NCI-H1417 (cell line): Measurements from ENCODE around the gene PARN.
A peak's percentile ranks its signal among the peaks of the same experiment; 100 is the strongest.

Source experiments
- DNase-seq, 3 experiments: peaks; one replicate each; lab custom pipeline; 2025; lab: John Stamatoyannopoulos, UW

Gene PARN

DNA sequence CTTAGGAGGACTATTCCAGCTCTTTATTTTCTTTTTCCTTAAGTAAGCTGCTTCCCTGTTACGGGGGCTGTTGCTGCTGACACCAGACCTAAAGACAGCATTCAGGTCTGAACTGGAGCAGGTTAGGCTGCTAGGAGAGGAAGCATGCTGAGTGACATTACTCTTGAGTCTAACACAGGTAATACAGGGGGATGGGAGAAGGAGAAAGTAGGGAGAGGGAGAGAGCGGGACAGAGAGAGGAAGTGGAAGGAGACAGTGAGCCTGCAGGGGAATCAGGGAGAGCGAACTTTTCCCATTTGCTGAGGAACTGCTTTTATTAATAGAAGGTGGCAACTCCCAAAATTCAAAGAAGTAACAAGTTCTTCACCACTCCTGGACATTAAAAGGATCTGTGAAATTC lies 130.9 kb downstream of the PARN start:
- no peak for DNase-seq

GRCh38 chr16:14497245-14498082 lies 132.6 kb downstream of the PARN start:
- DNase-seq: peak in 2 of 3 experiments; percentile 14 to 64

DNA sequence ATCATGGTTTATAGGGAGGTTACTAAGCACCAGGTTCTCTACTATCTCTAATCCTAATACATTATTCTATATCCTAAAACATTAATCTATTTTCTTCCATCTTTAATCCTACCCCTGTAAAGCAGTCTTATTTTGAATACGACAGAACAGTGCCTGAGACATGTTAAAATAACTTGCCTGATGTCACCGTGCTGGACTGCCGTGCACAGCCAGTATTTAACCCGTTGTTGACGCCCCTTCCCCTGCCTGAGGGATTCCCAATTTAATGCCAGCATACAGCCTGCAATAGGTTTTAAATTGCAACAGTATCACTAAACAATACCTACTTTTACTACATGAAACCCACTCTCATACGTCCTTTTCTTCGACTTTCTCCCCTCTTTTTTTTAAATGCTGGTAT lies 133.3 kb downstream of the PARN start:
- DNase-seq: no peak

GRCh38 chr16:14496047-14496770 lies 133.9 kb downstream of the PARN start:
- no peak for DNase-seq

DNA sequence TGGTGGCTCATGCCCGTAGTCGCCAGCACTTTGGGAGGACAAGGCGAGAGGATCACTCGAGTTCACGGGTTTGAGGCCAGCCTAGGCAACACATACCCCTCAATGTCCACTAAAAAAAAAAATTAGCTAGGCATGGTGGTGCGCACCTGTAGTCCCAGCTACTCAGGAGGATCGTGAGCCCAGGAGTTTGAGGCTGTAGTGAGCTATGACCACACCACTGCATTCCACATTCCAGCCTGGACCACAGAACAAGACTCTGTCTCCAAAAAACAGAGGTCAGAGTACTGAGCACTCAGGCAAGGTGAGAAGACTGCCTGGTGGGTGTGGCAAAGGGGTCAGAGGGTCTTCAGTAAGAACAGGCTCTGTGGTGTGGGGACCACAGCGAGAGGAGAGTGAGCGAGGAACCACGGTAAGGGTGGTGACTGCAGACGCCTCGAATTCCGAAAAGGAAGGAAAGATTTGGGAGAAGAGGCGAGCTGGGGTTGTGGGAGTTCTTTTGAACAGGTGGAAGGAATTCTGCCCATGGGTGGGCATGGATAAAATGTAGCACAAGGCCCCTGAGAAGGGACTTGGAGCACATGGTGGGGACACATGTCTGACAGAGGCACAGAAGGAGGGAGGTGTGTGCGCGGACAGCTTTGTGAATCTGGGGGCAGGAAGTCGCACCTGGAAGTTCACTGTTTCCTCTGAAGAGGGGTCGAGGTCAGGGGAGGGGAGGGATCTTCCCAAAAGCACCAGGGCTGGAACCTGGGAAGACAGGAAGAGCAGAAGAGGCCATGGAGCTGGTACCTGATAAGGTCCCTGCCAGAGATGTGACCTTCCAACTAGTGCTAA lies 134.6 kb downstream of the PARN start:
- DNase-seq: no peak

DNA sequence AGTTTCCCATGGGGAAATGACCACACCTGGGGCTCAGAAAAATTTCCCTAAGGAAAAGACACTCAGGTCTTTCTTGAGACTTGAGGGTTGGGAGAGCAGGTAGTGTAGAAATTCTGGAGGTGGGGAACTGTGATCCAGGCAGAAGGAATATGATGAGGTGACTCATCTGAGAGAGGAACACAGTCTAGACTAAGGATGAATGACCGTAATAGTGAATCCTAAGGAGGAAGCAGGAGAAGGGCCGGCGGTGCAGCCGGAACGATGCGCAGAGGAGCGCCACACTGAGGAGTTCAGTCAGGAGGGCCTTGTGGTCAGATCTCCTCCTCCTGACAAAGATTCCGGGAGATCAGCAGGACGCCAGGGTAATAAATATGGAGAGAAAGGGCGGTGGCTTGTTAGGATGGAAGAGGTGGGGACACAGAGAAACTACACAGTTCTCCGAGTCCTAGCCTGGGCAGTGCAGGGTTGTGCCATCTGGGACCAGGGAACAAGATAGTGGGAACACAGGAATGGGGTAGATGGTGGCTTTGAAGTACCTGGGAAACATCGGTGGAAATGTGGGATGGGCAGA lies 135.6 kb downstream of the PARN start:
- no peak for DNase-seq

DNA sequence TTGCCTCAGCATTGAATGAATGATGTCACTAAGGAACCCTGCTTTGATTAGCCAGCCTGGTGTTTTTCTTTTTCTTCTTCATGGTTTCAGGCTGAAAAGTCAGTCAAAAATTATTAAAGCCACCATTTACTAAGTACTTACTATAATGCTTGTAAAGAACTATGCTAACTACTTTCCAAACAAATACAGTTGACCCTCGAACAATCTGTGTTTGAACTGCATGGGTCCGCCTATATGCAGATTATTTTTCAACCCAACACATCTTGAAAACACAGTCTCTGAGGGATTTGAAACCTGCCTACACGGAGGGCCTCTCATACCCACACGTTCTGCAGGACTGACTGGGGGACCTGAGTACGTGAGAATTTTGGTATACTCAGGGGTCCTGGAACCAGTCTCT lies 136.3 kb downstream of the PARN start:
- DNase-seq: no peak

DNA sequence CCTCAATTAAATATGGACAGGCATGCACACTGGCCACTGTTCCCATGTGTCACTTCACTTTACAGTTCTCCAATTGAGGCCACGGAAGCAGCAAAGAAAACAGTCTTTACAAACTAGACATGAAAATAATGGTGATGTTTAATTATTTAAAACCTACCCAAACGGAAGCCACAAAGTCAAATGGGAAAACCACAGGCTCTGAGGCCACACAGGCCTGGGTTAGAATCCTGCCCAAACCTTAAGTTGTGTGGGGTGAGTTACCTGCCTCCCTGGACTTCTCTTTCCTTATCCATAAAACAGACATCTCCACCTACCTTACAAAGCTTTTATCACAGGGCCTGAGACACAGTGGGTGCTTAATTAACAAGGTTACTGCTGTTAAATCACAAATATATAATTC lies 137.4 kb downstream of the PARN start:
- no peak for DNase-seq

DNA sequence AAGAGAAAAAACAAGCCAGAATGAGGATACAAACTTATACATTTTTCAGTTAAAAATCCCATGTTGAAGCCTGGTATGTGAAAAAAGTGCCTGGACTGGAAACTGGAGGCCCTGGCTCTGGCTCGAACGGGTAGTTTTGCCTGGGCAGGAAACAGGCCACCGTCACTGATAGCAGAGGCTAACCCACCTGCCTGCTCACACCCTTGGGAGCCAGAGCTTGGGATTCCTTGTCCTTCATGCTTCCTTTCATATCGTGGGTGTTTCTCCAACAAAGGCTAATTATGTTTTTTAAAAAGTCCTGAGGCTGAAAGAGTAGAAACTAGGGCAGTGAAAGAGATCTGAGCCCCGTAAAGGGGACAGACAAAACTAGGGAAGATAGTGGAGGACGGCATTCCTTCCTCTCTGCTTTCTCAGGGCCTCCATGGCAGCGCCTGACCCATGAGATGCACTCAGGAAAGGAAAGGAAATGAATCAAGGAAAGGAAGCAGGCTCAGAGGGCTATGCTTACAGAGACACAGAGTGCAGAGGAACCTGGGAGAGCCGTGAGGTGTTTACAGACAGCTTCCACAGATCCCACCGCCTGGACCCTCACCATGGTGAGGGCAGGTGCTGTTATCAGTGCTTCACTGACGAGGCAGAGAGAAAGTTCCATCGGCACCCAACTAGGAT lies 138.1 kb downstream of the PARN start:
- no peak for DNase-seq

DNA sequence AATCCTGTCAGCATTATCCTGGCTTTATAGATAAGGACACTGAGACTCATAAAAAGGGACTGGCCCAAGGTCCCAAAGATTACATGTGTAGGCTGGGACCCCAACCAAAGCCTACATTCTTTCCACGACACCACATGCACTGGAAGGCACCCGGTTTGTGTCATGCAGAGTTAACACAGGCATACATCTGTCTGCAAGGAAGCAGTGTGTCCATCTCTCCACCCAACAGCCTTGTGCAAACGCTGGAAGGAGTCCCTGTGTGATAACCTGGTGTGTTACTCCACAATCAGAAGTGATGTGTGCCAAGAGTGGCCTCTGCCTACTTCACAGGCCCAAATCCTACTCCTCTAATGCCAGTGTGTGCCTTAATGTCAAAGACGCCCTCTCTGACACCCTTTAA lies 139.8 kb downstream of the PARN start:
- no peak for DNase-seq

DNA sequence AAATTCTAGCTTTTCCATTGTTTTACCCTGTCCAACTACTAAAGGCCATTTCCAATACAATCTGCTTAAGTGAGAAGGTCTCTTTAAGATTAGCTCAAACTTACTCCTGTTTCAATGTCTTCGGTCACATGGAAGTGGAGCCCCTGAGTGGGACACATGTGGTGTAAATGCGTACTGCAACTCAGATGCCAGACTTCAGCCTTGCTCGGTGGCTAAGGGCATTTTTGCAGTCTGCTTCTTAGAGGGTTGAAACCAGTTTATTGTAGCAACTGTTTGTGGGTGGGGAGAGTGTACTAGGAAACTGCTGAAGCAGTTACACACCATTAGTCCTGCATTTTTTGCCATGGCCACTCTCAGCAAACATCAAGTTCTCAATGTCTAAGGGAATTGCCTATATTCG lies 140.6 kb downstream of the PARN start:
- no peak for DNase-seq

- DNase-seq: no peak
These were observed 142.5 kb downstream of the PARN start for GRCh38 chr16:14487579-14487978.

- DNase-seq: peak in 1 of 3 experiments; percentile 23
These were observed 143.3 kb downstream of the PARN start for GRCh38 chr16:14486520-14487303.

- no peak for DNase-seq
These were observed 144.1 kb downstream of the PARN start for GRCh38 chr16:14485811-14486519.

DNA sequence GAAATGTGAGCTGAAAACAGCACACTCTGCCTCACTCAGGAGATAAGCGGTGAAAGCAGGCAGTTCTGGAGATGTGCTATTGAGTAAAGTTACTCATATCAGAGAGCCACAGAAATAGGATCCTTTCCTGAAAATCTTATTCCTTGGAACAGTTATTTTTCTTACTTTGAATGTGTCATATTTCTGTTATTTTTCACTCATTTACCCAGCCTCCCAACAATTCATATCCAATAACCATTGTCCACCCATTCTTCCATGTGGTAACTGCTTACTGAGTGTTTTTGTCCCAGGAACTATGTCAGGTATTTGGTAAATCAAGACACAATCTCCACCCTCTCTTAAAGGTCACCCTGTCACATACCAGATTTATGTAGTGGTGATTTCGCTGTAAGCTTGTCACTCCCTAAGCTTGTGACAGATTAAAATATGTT lies 144.9 kb downstream of the PARN start:
- DNase-seq: no peak

GRCh38 chr16:14483819-14484385 lies 146.2 kb downstream of the PARN start:
- DNase-seq: no peak

GRCh38 chr16:14476183-14476582 lies 153.9 kb downstream of the PARN start:
- DNase-seq: peak in 1 of 3 experiments; percentile 3

DNA sequence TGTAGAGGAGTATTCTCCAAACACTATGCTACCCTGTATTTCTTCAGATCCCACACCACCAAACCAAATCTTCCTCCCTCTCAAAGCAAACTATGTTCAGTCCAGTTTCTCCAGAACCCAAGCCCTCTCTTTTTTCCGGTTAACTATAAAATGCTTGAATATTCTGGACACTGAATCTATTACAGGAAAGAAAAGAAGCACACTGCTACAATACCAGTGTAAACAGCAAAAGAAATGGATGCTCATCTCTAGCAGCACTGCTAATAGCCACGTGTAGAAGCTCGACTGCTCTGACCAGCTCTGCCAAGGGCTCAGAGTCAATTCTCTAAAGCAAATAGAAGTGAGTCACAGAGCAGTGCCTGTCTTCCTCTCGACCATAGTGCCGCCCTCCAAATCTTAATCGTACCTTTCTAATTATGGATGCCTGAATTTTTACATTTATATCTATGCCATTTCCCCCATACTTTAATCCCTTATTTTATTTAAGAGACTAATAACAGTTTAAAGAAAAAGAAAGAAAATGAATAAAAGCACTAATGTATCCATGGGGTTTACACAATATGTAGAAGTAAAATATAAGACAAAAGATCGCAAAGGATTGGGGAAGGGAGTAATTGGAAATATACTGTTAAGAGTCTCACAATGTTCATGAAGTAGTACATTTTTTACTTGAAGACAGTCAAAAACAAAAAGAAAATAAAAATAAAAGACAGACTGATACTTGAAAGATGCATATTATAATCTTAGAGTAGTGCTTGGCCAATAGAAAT lies 154.5 kb downstream of the PARN start:
- DNase-seq: peak in 2 of 3 experiments; percentile 1 to 44

DNA sequence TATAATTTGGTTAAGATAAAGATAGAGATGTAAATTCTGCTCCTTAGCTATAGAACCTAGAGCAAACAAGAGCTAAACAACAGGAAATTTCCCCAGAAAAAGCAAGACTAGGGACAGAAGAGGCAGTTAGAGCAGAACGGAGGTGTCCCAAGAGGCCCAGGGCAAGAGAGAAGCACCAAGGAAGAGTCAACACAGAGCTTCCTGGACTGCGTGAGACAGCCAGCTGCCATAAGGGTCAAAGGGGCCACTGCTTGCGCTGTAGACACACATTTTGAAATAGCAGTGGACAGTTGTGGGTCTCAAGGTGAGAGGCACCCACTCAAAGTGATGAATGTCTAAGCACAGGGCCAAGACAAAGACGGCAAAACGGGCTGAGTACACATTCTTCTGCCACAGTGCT lies 156.6 kb downstream of the PARN start:
- no peak for DNase-seq
